Hindlimb muscle (tissue), 1 donor: ENCODE results near the gene MYO5B. TPM values are rescaled to one million over a fixed set of nuclear protein-coding genes. Genes with fewer than 3 reads are reported as not detected.

Experiments used
- DNase-seq: peaks from one replicate; pipeline ENCODE4 v3.0.0-alpha.2; 2013
- polyA plus RNA-seq: library from polyadenylated mRNA; unstranded; fragments of 120-200 nt; gene quantifications from one replicate; pipeline ENCODE4 v1.2.1, GENCODE V29; 2013; ENCODE audit not compliant: insufficient read length

Gene MYO5B
- polyA plus RNA-seq, 1 donor: 1.7 TPM

GRCh38 chr18:50188652-50189051 lies 6.3 kb downstream of the MYO5B start:
- DNase-seq: no peak

- no peak for DNase-seq
Observed at GRCh38 chr18:50187659-50188058, 7.3 kb downstream of the MYO5B start.

- no peak for DNase-seq
Observed at GRCh38 chr18:50186385-50186784, 8.6 kb downstream of the MYO5B start.

GRCh38 chr18:50183556-50183955 lies 11.4 kb downstream of the MYO5B start:
- no peak for DNase-seq

- DNase-seq: no peak
Observed at GRCh38 chr18:50182511-50182910, 12.4 kb downstream of the MYO5B start.

- DNase-seq: no peak
Observed at GRCh38 chr18:50181590-50181989, 13.4 kb downstream of the MYO5B start.

- no peak for DNase-seq
Observed at GRCh38 chr18:50179465-50179864, 15.5 kb downstream of the MYO5B start.

- DNase-seq: no peak
Observed at GRCh38 chr18:50177294-50177992, 17.5 kb downstream of the MYO5B start.

- no peak for DNase-seq
Observed at GRCh38 chr18:50172367-50172766, 22.6 kb downstream of the MYO5B start.

- DNase-seq: no peak
Observed at GRCh38 chr18:50171406-50171805, 23.5 kb downstream of the MYO5B start.

GRCh38 chr18:50170004-50170403 lies 24.9 kb downstream of the MYO5B start:
- DNase-seq: no peak

- no peak for DNase-seq
Observed at GRCh38 chr18:50169149-50169548, 25.8 kb downstream of the MYO5B start.

- DNase-seq: no peak
Observed at GRCh38 chr18:50167966-50168365, 27.0 kb downstream of the MYO5B start.

GRCh38 chr18:50166901-50167300 lies 28.0 kb downstream of the MYO5B start:
- DNase-seq: no peak

- DNase-seq: no peak
Observed at GRCh38 chr18:50163505-50163904, 31.4 kb downstream of the MYO5B start.

GRCh38 chr18:50162486-50163304 lies 32.3 kb downstream of the MYO5B start:
- no peak for DNase-seq

GRCh38 chr18:50161597-50162205 lies 33.2 kb downstream of the MYO5B start:
- no peak for DNase-seq

GRCh38 chr18:50159654-50160046 lies 35.3 kb downstream of the MYO5B start:
- DNase-seq: no peak

- DNase-seq: no peak
Observed at GRCh38 chr18:50158866-50159653, 35.9 kb downstream of the MYO5B start.

- DNase-seq: no peak
Observed at GRCh38 chr18:50155406-50155805, 39.5 kb downstream of the MYO5B start.

GRCh38 chr18:50154420-50154819 lies 40.5 kb downstream of the MYO5B start:
- DNase-seq: no peak

GRCh38 chr18:50152900-50153299 lies 42.0 kb downstream of the MYO5B start:
- no peak for DNase-seq

- no peak for DNase-seq
Observed at GRCh38 chr18:50151926-50152325, 43.0 kb downstream of the MYO5B start.
